ENCODE results near the gene PEPD. TPM values are rescaled to one million over a fixed set of nuclear protein-coding genes. Genes with fewer than 3 reads are reported as not detected.

PEPD gene
- total RNA-seq, 1 experiment from 2014 or later: 40.5 TPM

DNA sequence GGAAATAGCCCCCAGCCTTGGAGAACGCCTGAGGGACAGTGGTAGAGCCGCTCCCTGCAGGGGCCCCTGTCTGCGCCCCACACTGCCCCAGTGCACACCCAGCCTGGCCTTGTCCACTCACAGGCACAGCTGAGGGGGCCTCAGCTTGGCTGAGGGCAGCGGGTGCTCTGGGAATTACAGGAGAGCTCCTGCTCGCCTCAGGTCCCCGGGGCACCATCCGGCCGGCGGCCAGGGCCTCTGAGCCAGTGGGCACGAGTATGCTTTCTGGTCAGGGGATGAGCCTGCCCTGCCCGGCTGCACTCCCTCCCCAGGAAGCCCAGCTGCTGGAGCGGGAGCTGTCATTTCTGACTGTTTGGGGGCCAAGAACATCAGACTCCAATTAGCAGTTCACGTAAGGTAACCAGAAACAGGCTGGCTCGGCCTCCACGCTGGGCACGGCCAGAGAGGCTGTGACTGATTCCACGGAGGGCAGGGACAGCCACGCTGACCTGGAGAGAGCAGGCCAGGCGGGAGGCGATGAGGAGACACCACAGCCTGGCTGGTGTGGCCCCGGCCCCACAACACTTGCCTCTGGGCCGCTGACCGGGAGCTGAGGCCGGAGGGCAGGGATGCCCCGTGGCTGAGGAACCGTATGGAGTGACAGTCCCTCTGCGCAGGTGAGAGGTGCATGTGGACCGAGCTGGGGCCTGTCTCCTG is 132.7 kb downstream of the PEPD start:
- ATAC-seq (no peak), DNase-seq (ENCODE audit: low read depth, low spot score) (no peak)
- Histone ChIP-seq H3K9me3 (ENCODE audit: control insufficient read depth in 1 of 2, insufficient read depth in 1 of 2, low read depth in 1 of 2, low read length in 2 of 2) (no peaks in the 10 kb centered on the region), H3K79me2 (ENCODE audit: insufficient read depth, low read length) (peaks cover 11% of the 10 kb centered on the region), H2AFZ (ENCODE audit: low read depth, low read length, poor library complexity, severe bottlenecking) (no peak overlapping the region), H3K4me2 (ENCODE audit: low read length) (no peak overlapping the region), H3K27me3 (ENCODE audit: insufficient read depth, low read length) (no peaks in the 10 kb centered on the region), H3K9ac (ENCODE audit: low read length) (no peak overlapping the region), H3K9me2 (ENCODE audit: insufficient read depth) (no peaks in the 10 kb centered on the region), H3K36me3 (ENCODE audit: control insufficient read depth in 1 of 2, insufficient read depth in 2 of 2, low read length in 2 of 2) (no peaks in the 10 kb centered on the region; a peak in 1 of 4 replicates), H4K20me1 (ENCODE audit: insufficient read depth) (no peaks in the 10 kb centered on the region), H3K4me1 (ENCODE audit: control insufficient read depth in 1 of 2, insufficient read depth in 2 of 2, low read length in 2 of 2) (no peaks in the 10 kb centered on the region), H3K4me3 (replicated peaks in 1 of 2; ENCODE audit: low read depth in 1 of 2, low read length in 2 of 2) (no peak overlapping the region), H3K27ac (ENCODE audit: low read depth, low read length) (no peak overlapping the region)
- no TSS peak for BruUV-seq (replicated peaks)
- CTCF ChIA-PET: no interaction called here
- TF ChIP-seq ELF1 (IDR thresholded peaks at IDR 0.05; ENCODE audit: borderline replicate concordance, low read depth): no peak
- TF ChIP-seq SIN3A (IDR thresholded peaks at IDR 0.05; ENCODE audit: low read depth): no peak
- TF ChIP-seq EZH2phosphoT487 (IDR thresholded peaks at IDR 0.05; ENCODE audit: borderline replicate concordance): no peak
- TF ChIP-seq JUND (IDR thresholded peaks at IDR 0.05): no peak
- TF ChIP-seq SRF (IDR thresholded peaks at IDR 0.05; ENCODE audit: low read depth): no peak
- no peak for TF ChIP-seq FOSL1 (IDR thresholded peaks at IDR 0.05; ENCODE audit: low read depth)
- TF ChIP-seq ZFX (IDR thresholded peaks at IDR 0.05): no peak
- TF ChIP-seq, protein P1, sequence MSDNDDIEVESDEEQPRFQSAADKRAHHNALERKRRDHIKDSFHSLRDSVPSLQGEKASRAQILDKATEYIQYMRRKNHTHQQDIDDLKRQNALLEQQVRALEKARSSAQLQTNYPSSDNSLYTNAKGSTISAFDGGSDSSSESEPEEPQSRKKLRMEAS (IDR thresholded peaks at IDR 0.05): no peak
- POLR2A ChIA-PET: interaction anchor here (1.4 kb wide), 1 partner anchor 13 kb away, joined by 3 read pairs; no protein-coding TSS in a partner anchor
- RAD21 ChIA-PET (ENCODE audit: low non-redundant PET in 1 of 2, low total read pairs in 2 of 2, uncharacterized antibody in 2 of 2, unreplicated experiment in 2 of 2): no interaction called here
- intact Hi-C loops (cut with micrococcal nuclease): no loop called here

DNA sequence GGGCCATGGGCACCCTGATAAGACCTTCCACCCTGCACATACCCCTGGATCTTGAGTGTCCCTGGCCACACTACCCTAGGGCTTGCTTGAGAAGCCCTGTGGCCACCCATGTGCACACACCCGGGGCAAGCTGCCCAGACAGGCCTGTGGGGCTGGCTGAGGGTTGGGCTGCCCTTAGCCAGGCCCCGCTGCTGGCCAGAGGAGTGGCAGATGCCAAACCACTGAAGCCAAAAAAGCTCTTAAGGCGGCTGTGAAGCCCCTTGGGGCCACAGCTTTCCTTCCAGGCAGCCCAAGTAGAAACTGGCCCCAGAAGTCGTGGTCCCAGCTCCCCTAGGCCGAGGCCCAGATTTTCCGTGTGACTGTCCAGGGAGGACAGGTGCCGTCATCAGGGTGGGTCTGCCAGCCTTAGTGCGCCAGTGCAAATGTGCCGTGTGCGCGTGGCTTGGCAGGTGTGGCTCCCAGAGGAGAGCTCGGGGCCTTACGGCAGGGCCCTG is 133.3 kb downstream of the PEPD start:
- Histone ChIP-seq H3K4me1 (ENCODE audit: control insufficient read depth in 1 of 2, insufficient read depth in 2 of 2, low read length in 2 of 2) (no peaks in the 10 kb centered on the region), H4K20me1 (ENCODE audit: insufficient read depth) (no peaks in the 10 kb centered on the region), H3K79me2 (ENCODE audit: insufficient read depth, low read length) (peaks cover 17% of the 10 kb centered on the region), H3K4me2 (ENCODE audit: low read length) (no peak overlapping the region), H3K36me3 (ENCODE audit: control insufficient read depth in 1 of 2, insufficient read depth in 2 of 2, low read length in 2 of 2) (no peaks in the 10 kb centered on the region; a peak in 1 of 4 replicates), H3K27ac (ENCODE audit: low read depth, low read length) (no peak overlapping the region), H3K4me3 (replicated peaks in 1 of 2; ENCODE audit: low read depth in 1 of 2, low read length in 2 of 2) (no peak overlapping the region), H2AFZ (ENCODE audit: low read depth, low read length, poor library complexity, severe bottlenecking) (no peak overlapping the region), H3K9ac (ENCODE audit: low read length) (no peak overlapping the region), H3K9me2 (ENCODE audit: insufficient read depth) (no peaks in the 10 kb centered on the region), H3K27me3 (ENCODE audit: insufficient read depth, low read length) (no peaks in the 10 kb centered on the region), H3K9me3 (ENCODE audit: control insufficient read depth in 1 of 2, insufficient read depth in 1 of 2, low read depth in 1 of 2, low read length in 2 of 2) (no peaks in the 10 kb centered on the region)
- ATAC-seq: no peak
- CTCF ChIA-PET: no interaction called here
- no TSS peak for BruUV-seq (replicated peaks)
- no peak for DNase-seq (ENCODE audit: low read depth, low spot score)
- RAD21 ChIA-PET (ENCODE audit: low non-redundant PET in 1 of 2, low total read pairs in 2 of 2, uncharacterized antibody in 2 of 2, unreplicated experiment in 2 of 2): no interaction called here
- POLR2A ChIA-PET: interaction anchor here (1.4 kb wide), 1 partner anchor 12 kb away, joined by 3 read pairs; no protein-coding TSS in a partner anchor
- intact Hi-C loops (cut with micrococcal nuclease): no loop called here
- no peak for TF ChIP-seq SIN3A (IDR thresholded peaks at IDR 0.05; ENCODE audit: low read depth)
- TF ChIP-seq YY1 (IDR thresholded peaks at IDR 0.05; ENCODE audit: extremely low read depth, insufficient replicate concordance, low read depth, low read length): no peak
- no peak for TF ChIP-seq CEBPB (IDR thresholded peaks at IDR 0.05; ENCODE audit: low read depth)
- no peak for TF ChIP-seq RAD21 (IDR thresholded peaks at IDR 0.05; ENCODE audit: low read depth)
- no peak for TF ChIP-seq EGR1 (IDR thresholded peaks at IDR 0.05; ENCODE audit: low read depth)
- TF ChIP-seq, protein P2, sequence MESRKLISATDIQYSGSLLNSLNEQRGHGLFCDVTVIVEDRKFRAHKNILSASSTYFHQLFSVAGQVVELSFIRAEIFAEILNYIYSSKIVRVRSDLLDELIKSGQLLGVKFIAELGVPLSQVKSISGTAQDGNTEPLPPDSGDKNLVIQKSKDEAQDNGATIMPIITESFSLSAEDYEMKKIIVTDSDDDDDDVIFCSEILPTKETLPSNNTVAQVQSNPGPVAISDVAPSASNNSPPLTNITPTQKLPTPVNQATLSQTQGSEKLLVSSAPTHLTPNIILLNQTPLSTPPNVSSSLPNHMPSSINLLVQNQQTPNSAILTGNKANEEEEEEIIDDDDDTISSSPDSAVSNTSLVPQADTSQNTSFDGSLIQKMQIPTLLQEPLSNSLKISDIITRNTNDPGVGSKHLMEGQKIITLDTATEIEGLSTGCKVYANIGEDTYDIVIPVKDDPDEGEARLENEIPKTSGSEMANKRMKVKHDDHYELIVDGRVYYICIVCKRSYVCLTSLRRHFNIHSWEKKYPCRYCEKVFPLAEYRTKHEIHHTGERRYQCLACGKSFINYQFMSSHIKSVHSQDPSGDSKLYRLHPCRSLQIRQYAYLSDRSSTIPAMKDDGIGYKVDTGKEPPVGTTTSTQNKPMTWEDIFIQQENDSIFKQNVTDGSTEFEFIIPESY (IDR thresholded peaks at IDR 0.05; ENCODE audit: extremely low read depth, insufficient replicate concordance, low read length): no peak
- TF ChIP-seq, protein P1 (IDR thresholded peaks at IDR 0.05): no peak
- TF ChIP-seq CBX3 (IDR thresholded peaks at IDR 0.05; ENCODE audit: low read depth): no peak
- TF ChIP-seq TCF7L2 (IDR thresholded peaks at IDR 0.05; ENCODE audit: borderline replicate concordance, extremely low read depth, insufficient read depth, insufficient read length): no peak
- no peak; the same call in 1 of the 2 replicates for TF ChIP-seq POLR2AphosphoS5 (IDR thresholded peaks at IDR 0.05; ENCODE audit: low read depth, low read length)
- TF ChIP-seq SRF (IDR thresholded peaks at IDR 0.05; ENCODE audit: low read depth): no peak
- TF ChIP-seq, protein P3, sequence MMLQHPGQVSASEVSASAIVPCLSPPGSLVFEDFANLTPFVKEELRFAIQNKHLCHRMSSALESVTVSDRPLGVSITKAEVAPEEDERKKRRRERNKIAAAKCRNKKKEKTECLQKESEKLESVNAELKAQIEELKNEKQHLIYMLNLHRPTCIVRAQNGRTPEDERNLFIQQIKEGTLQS (IDR thresholded peaks at IDR 0.05): no peak
- TF ChIP-seq EZH2phosphoT487 (IDR thresholded peaks at IDR 0.05; ENCODE audit: borderline replicate concordance): no peak
- no peak for TF ChIP-seq POLR2A (IDR thresholded peaks at IDR 0.05; ENCODE audit: borderline replicate concordance, extremely low read depth, insufficient read depth, insufficient read length)
- no peak for TF ChIP-seq JUND (IDR thresholded peaks at IDR 0.05)

Data from HCT116 (cell line).